Hepatocyte (in vitro differentiated cells): ENCODE results near the gene HASPIN.

ENCODE experiments used
- EZH2 ChIP-seq: fragments of 200-600 bp; sonication (generic); IDR thresholded peaks from 2 replicates; pipeline ENCODE4 v1.6.1; 2016; ENCODE audit warnings: antibody characterized with exemption, mild to moderate bottlenecking, borderline replicate concordance
- EZH2phosphoT487 ChIP-seq: fragments of 200-600 bp; sonication (generic); IDR thresholded peaks from one replicate; pipeline ENCODE4 v1.6.1; 2018; ENCODE audit warnings: antibody characterized with exemption, mild to moderate bottlenecking, low read depth, moderate library complexity; ENCODE audit not compliant: unreplicated experiment, severe bottlenecking
- TF ChIP-seq, protein P1 (sequence below): fragments of 200-600 bp; sonication (generic); IDR thresholded peaks from 2 replicates; pipeline ENCODE4 v1.5.1; 2016; ENCODE audit warnings: antibody characterized with exemption, mild to moderate bottlenecking; ENCODE audit not compliant: poor library complexity

DNA sequence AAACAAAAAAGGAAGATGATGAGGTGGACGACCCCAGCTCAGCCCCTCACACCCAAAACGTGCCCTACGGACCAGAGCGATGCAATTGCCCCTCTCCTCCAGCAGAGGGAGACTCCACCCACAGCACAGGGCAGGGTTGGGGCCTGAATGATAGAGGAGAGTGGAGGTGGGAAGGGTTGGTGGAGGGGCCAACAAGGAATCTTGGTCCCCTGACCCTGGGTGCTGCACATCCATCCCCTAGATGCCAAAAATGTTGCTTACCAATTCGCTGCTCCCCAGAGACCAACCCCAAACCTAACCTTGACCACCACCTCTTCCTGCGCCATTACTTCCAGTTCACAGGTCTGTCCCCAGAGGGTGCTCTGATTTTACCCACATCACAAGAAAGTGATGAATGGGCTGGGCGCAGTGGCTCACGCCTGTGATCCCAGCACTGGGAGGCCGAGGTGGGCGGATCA is 40.6 kb upstream of the HASPIN start:
- TF ChIP-seq, protein P1, sequence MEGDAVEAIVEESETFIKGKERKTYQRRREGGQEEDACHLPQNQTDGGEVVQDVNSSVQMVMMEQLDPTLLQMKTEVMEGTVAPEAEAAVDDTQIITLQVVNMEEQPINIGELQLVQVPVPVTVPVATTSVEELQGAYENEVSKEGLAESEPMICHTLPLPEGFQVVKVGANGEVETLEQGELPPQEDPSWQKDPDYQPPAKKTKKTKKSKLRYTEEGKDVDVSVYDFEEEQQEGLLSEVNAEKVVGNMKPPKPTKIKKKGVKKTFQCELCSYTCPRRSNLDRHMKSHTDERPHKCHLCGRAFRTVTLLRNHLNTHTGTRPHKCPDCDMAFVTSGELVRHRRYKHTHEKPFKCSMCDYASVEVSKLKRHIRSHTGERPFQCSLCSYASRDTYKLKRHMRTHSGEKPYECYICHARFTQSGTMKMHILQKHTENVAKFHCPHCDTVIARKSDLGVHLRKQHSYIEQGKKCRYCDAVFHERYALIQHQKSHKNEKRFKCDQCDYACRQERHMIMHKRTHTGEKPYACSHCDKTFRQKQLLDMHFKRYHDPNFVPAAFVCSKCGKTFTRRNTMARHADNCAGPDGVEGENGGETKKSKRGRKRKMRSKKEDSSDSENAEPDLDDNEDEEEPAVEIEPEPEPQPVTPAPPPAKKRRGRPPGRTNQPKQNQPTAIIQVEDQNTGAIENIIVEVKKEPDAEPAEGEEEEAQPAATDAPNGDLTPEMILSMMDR: peak; percentile 64
- TF ChIP-seq EZH2 (no peak), EZH2phosphoT487 (no peak)
